NB4 (cell line): Measurements from ENCODE around the gene SLC35G3.
"Not testable (repeated sequence)": the region's sequence is repeated elsewhere in the genome, so short reads cannot be mapped to it uniquely, and the experiment has no call there.

Experiments used
- DNase-seq: peaks from one replicate; pipeline ENCODE4 v3.0.0; 2010; ENCODE audit warnings: low read depth
- H3K4me3 ChIP-seq: one replicate; pipeline ENCODE4 v1.5.1; 2011; ENCODE audit warnings: mild to moderate bottlenecking, low read depth, low read length, moderate library complexity
- MYC ChIP-seq: IDR thresholded peaks from 2 replicates; pipeline ENCODE4 v1.6.1; 2011; ENCODE audit warnings: low read depth, low read length
- POLR2A ChIP-seq: IDR thresholded peaks from 2 replicates; pipeline ENCODE4 v1.6.1; 2011; ENCODE audit warnings: mild to moderate bottlenecking; ENCODE audit not compliant: insufficient read length; ENCODE audit errors: extremely low read depth
- TF ChIP-seq, protein P1 (sequence below): IDR thresholded peaks from one replicate; pipeline ENCODE4 v1.5.1; 2012; ENCODE audit warnings: low read depth, low read length
- TF ChIP-seq, protein P2 (sequence below): IDR thresholded peaks from 2 replicates; pipeline ENCODE4 v1.6.1; 2011; ENCODE audit warnings: low read depth, low read length

Gene SLC35G3

DNA sequence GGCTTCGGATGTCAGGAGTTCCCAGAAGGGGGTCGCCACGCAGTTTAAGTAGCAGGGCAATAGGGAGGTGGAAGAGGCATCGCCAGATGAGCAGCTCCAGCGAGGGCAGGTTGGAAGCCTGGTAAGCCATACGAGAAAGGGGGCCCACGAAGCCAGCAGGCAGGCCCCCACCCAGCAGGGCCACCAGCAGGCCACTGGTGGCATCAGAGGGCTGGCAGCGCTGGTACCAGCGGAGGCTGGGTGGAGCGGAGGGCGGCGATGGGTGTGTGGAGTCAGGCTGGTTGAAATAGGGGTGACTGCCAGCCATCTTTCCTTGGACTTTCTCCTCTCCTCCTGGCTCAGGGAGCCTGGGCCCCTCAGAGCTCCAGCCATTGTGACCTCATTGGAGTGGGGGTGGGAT lies at the start of gene SLC35G3:
Gene SLC35G3 (minus strand): TSS at position 393 of the 400 bp plus-strand sequence. CDS start 86 bp downstream, at position 307.
- H3K4me3 ChIP-seq, DNase-seq: not testable (repeated sequence)

DNA sequence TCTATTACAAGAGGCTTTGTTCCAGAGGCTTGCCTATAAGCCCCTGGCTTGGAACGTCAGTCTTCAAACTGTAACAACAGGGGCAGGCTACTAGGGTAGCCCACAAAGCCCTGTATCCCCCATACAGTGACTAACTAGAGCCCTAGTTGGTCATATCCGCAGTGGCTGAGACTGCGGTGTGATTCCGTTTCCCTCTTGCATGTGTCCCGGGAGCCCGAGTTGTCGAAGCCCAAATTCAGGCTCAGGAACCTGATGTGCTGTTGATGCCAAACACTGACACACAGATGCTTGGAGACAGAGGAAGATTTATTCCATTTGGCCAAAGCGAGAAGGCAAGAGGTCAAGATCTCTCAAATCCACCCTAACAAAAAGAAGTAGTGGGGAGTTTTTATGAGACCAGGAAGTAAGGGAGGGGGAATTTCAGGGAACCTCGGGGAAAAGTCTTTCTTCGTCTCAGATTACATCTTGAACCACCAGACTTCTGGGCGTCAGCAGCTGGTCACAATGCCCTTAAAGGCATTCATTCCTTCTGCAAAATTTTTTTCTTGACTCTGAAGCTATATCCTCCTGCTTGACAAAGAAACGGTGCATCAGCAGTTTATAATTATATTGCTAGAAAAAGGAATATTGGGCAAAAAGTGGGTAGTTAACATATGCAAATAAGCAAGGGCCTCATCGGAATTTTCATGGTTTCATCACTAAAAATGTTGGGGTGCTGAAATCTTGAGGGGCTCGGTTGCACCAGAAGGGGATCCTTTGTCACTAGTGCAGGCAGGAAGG lies 49.6 kb upstream of the SLC35G3 start:
- TF ChIP-seq, protein P1, sequence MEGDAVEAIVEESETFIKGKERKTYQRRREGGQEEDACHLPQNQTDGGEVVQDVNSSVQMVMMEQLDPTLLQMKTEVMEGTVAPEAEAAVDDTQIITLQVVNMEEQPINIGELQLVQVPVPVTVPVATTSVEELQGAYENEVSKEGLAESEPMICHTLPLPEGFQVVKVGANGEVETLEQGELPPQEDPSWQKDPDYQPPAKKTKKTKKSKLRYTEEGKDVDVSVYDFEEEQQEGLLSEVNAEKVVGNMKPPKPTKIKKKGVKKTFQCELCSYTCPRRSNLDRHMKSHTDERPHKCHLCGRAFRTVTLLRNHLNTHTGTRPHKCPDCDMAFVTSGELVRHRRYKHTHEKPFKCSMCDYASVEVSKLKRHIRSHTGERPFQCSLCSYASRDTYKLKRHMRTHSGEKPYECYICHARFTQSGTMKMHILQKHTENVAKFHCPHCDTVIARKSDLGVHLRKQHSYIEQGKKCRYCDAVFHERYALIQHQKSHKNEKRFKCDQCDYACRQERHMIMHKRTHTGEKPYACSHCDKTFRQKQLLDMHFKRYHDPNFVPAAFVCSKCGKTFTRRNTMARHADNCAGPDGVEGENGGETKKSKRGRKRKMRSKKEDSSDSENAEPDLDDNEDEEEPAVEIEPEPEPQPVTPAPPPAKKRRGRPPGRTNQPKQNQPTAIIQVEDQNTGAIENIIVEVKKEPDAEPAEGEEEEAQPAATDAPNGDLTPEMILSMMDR = no peak
- no peak for TF ChIP-seq MYC
- TF ChIP-seq, protein P2, sequence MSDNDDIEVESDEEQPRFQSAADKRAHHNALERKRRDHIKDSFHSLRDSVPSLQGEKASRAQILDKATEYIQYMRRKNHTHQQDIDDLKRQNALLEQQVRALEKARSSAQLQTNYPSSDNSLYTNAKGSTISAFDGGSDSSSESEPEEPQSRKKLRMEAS = no peak
- TF ChIP-seq POLR2A = no peak
- DNase-seq = peak; percentile 62

DNA sequence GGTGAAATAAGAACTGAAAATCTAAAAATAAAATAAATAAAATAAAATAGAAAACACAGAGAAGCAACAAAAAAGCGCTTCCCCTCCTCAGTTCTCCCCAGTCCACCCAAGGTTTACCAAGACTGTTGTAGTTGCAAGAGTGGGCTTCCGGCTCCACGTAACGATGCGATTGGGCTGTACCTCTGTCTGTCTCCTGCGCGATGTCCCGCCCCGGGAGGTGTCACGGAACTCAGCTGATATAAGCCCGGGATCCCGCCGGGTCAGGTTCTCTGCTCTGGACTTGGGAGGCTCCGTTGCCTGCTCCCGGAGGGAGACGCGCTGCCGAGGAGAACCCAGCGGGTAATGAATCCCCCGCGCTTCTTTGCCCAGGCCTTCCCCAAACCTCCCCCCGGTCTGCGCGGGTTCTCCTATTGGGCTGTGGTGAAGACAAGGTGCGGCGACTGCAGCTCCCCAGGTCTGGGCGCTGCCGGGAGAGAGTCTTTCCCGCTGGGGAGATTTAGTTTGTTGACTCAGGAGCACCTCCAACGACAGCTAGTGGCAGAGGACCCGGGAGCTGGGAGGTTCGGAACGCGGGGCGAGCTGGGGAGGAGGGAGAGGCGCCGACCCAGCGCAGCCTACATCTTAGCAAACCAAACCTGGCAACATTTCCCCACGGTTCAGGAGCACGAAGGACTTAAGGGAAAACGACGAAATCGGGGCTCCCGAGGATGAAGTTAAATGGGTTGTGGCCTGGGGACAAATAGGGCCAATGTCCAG lies 48.8 kb upstream of the SLC35G3 start, which contains the start of gene SLFN5:
Gene SLFN5 (plus strand): TSS at position 268 of the 756 bp plus-strand sequence. CDS start 15,619 bp downstream, outside the sequence.
- DNase-seq = peak; percentile 82
- TF ChIP-seq POLR2A = peak; percentile 58
- TF ChIP-seq, protein P2 = no peak
- TF ChIP-seq, protein P1 = no peak
- H3K4me3 ChIP-seq = peak within 1 kb of the TSS; percentile 66

More for the DNA sequence above, 49.6 kb upstream of the SLC35G3 start:
- H3K4me3 ChIP-seq = peak overlapping the region; percentile 66

DNA sequence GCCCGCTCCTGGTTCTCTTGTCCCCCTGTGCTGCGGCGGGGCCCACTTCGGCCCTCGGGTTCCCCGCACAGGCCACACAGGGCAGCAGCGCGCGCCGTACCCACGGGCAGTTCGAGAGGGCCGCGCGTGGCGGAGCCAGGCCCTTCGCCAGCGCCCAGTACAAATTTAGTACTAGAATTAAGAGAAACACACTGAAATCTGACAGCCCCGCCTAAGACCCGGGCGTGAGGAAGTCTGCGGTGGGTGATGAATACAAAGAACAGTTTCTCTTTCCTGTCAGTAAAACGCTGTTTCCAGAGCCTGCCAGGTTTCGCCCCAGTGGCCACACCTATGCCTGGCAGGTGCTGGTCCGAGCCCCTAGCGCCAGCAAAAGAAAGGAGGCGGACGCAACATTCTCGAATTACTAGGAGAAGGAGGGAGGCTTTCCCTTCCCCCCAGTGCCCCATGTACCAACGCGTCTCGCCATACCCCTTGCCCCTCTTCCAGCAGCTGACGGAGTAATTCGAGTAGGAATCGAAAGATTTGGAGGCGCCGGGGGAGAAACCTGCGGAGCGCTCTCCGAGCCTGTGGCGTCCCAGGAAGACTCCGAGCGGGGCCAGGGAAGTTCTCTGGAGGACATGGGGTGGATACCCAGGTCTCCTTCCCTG lies 48.1 kb upstream of the SLC35G3 start:
- no peak for TF ChIP-seq POLR2A
- TF ChIP-seq, protein P1 = peak; percentile 6
- H3K4me3 ChIP-seq = peak overlapping the region; percentile 66
- peak; percentile 61 for DNase-seq

DNA sequence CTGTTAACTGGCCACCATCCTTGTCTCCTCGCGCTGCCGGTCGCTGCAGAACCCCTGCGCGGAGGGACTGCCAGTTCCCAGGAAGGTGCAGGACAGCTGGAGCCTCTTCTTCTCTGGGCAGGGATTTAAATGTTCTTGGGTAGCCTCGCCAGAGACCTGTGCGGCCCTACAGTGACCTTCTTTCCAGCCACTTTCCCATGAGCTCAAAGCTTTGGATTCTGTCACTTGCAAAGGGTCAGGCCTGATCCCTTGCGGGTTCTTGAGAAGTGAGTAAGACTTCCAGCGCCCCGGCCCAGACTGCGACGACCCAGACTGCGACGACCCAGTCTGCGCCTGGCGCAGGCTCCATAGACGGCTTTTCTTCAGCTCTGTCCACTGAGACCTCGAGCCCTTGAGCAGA lies 47.3 kb upstream of the SLC35G3 start:
- no peak overlapping the region for H3K4me3 ChIP-seq
- DNase-seq = no peak
- TF ChIP-seq POLR2A (no peak), MYC (no peak)
- TF ChIP-seq, protein P1 = no peak
- TF ChIP-seq, protein P2 = no peak

DNA sequence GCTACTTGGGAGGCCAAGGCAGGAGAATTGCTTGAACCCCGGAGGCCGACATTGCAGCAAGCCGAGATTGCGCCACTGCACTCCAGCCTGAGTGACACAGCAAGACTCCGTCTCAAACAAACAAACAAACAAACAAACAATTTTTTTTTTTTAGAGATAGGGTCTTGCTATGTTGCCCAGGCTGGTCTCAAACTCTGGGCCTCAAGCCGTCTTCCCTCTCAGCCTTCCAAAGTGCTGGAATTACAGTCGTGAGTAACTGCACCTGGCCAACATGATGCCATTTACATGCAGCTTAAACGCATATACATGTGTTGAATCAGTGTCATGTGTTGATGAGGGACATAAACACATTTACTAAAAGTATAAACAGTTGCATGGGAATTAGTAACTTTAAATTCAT lies 46.7 kb upstream of the SLC35G3 start:
- no peak overlapping the region for H3K4me3 ChIP-seq
- no peak for DNase-seq
- TF ChIP-seq, protein P1 = no peak
- TF ChIP-seq, protein P2 = no peak
- TF ChIP-seq MYC = no peak
- TF ChIP-seq POLR2A = no peak
